CD4-positive, alpha-beta T cell treated with Interleukin-4 for 1 hour (primary cell): ENCODE data around the gene GART.
"Not testable (repeated sequence)": the region's sequence is repeated elsewhere in the genome, so short reads cannot be mapped to it uniquely, and the experiment has no call there.

ENCODE experiments used
- DNase-seq, 2 donors: peaks; one replicate each; pipeline ENCODE4 v3.0.0-alpha.2; 2020 to 2022

GART gene

DNA sequence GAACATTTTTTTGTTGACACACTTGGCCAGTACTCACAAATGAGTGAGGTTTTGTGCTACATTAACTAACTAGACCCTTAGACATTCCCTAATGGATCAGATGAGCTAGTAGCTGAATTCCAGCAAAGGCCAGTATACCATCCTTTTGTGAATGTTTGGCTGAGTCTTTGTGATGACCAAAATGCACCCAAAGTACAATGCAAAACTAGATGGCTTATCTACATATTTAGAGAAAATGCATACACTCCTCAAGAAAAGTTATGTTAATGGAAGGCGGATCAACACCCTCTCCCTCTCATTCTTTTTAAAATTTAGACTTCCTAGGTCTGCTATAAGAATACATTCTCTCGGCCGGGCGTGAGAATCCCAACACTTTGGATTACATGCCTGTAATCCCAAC is 30.3 kb downstream of the GART start:
- DNase-seq, result no peak

DNA sequence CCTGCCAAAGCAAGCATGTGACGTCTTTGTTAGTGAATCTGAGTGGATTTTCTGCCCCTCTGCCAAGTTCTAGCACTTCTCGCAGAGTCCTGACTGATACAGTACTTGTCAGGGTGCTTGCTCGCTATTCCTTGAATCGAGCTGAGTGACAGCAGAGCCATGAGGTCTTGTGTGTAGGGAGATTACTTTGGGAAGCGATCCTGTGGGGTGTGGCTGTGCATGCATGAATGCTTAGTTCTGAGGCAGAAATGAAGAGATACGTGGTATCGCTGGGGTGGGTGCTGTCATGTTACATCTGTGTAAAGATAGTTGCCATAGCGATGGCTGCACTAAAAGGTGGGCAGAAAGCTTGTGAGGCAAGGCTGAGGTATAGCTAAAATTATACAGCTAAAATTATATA is 31.1 kb downstream of the GART start:
- no peak for DNase-seq

DNA sequence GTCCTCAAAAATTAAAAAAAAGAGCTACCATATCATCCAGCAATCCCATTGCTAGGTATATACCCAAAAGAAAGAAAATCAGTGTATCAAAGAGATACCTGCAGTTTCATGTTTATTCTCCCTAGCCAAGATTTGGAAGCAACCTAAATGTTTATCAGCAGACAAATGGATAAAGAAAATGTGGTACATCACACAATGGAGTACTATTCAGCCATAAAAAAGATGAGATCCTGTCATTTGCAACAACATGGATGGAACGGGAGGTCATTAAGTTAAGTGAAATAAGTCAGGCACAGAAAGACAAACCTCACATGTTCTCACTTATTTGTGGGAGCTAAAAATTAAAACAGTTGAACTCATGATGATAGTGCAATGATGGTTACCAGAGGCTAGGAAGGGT is 34.9 kb downstream of the GART start:
- DNase-seq, result not testable (repeated sequence)

DNA sequence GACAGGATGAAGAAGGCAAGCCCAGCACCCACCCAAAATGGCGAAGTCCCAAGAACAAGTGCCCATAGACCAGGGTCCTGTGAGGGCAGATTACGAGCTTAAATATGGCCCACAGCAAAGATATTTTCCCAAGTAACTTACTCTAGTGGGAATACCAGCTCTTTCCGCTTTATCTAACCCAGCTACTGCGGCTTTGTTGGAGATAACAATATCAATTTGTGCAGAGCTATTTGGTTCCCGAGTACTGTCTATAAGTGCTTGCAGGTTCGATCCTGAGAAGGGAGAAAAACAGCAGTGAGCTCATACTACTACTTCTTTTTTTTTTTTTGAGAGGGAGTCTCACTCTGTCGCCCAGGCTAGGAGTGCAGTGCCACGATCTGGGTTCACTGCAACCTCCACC is 36.1 kb downstream of the GART start:
- no peak for DNase-seq

DNA sequence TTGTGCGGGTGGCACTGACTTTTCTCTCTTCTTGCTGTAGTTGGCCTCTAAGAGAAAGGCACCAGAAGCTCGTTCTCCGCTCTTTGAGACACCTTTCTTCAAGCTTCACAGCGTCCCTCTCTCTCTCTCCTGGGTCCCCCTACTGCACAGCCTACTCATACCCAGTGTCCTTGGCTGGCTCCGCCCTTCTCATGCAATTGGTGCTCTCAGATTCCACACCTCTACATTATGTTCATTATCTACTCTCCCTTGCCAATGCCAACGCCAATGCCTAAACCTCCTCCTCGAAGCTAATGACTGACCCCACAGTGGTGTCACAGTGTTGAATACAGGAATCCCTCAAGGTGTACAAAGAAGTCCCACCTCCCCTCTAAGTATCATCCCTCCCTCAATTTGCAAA is 45.6 kb downstream of the GART start:
- DNase-seq, result no peak

DNA sequence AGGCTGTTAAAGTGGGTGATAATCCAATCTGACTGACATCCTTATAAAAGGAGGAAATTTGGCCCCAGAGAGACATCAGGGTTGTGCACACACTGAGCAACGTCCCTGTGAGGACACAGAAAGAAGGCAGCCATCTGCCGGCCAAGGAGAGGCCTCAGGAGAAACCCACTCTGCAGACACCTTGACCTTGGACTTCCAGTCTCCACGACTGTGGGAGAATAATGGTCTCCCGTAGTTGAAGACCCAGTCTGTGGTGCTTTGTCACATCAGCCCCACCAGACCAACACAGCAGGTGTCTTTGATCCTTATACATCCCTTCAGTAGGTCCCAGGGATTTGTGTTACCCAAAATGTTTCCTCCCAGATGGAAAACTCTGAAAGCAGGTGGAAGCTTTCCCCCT is 46.2 kb downstream of the GART start:
- DNase-seq, result no peak

DNA sequence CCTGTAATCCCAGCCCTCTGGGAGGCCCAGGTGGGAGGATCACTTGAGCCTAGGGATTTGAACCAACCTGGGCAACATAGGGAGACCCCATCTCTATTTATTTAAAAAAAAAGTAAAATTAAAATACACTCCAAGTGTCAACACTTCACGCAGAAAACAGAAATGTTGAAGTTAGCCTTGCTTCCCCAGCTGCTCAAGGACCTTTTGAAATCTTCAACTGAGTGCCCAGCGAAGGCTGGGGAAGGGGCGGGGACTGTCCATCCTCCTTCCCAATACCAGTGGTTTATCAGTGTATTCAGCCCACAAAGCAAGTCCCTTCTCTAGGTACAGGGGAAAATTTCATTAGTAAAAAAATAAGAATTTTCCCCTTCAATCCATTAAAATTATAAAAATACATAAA is 48.2 kb downstream of the GART start:
- DNase-seq, result no peak

DNA sequence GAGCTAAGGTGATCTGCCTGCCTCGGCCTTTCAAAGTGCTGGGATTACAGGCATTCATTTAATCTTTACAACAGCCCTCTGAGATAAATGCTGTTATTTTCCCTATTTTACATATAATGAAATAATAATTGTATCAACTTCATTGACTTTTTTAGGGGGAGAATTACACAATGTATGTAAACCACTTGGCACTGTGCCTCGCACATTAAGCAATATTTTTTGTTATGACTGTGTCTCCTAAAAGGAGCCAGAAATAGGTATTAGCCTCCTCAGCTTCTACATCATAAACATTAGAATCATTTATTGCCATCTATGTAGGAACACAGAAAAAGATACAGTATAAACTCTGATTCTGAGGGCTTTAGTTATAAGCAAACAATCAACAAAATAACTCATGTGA is 49.3 kb downstream of the GART start:
- no peak for DNase-seq

DNA sequence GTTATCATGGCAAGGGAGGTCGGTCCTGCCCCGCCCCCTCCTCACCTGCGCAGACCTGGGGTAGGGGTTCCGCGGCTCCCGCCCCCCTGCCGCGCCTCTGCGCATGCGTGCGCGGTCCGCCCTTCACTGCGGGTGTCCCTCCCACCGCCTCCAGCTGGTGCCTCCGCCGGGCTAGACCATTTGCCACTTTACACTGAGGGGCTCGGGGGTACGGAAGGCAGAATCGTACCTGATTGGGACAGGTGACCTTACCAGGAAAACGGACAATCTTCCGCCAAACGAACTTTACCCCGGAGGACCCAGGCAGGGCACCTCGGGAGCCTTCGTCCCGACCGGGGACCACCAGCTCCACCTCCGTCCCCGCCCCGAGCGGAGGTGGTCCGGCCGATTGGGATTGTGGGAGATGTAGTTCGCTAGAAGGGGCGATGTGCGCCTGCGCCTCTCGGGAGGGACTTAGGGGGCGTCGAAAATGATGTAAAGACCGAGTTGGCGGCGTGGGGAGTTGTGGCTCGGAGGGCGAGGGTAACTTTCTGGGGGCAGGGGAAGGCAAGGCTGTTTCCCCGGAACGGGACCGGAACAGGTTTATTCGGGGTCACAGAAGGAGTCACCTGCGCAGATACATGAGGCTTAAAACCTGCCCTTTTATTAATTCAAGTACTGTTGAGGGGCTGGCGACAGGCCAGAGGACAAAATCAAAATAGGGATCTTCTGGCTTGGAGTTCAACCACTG is 50.4 kb downstream of the GART start, which contains the start of gene DNAJC28:
Gene DNAJC28 (minus strand): TSS at position 344 of the 730 bp plus-strand sequence. CDS start 2,323 bp downstream, outside the sequence.
- DNase-seq, result peak; percentile 94 to 96

DNA sequence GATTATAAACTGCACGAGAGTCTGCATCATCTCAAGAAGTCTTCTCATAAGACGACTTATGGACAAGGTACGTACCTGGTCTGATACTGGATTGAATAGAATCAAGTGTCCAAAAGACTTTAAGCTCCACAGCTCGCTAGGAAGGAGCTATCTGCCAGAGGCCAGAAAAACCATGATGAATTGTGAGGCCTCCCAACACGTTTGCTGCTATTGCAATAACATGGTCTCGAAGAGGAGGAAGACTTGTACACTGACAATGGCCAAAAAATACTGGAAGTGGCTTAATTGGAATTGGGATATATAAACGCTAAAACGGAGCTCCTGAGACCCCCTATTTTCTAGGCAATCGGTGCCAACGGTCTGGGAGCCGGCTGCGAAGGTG is 50.9 kb downstream of the GART start:
- no peak for DNase-seq

DNA sequence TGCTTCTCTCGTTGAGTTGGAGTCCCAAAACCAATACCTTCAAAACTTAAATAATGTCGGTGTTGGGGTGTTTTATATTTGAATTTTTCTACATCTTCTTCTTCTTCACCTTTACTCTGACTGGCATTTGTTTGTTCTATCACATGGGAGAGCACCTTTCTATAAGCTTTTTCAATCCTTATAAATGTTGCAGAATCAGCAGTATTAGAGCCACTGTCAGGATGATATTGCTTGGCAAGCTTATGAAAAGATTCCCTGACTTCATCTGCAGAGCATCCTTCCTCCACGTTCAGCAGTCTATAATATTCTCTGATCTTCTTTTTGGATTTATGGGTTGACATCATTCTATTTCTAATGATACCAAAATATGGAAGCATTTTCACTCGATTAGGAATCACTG is 53.0 kb downstream of the GART start:
- DNase-seq, result no peak

DNA sequence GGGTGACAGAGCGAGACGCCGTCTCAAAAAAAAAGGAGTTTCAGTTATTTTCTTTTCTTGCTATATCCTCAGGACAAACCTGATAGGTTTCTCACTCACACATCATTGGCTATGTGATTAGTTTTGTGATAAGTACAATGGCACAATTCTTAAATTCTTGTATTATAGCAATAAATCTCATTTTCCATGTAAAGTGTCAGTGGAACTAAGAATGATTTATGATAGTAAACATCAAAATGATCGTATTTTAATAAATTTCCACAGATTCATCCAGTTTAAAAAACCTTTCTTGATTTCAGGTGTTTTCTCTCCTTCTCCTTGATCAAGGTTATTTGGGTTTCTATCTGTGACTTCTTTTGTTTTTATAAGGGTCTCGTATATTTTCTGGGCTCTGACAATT is 53.9 kb downstream of the GART start:
- no peak for DNase-seq

DNA sequence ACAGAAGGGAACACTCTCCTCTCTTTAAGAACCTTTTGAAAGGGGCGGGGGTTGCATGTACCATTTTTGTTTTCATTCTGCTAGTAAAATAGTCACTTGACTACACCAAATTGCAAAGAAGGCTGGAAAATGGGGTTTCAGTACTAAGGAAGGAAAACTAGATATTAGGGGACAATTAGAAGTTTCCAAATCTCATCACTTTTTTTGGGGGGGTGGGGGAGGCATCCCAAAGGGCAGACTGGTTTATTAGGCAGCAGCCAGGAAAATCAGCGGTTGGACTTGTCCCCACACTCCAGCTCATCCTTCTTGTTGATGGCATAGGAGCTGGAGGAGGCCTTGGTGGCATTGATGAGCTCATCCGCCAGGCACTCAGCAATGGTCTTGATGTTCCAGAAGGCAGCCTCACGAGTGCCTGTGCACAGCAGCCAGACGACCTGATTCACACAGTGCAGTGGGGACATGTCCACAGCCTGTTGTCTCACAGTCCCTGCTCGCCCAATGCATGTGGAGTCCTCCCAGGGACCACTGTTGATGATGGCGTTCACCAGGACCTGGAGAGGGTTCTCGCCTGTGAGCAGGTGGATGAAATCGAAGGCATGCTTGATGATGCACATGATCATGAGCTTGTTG is 60.5 kb downstream of the GART start:
- DNase-seq, result no peak

DNA sequence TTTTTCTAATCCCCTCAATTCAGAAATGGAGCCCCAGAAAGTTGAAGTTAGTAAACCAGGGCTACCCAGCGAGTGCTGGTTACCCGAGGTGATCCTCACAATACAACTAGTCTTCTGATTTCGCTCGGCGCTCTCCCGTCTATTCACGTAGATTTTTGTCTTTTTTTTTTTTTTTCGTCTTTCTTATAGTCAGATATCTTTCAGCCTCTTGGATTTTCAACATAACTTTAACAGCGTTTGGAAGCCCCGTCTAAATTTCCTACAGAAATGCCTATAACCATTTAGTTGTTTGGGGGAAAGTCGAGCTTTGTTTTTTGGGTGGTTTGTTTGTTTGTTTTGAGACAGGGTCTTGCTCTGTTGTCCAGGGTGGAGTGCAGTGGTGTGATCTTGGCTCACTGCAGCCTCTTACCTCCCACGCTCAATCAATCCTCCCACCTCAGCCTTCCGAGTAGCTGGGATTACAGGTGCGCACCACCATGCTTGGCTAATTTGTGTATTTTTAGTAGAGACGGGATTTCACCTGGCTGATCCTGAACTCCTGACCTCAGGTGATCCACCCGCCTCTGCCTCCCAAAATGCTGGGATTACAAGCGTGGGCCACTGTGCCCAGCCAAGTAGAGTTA is 61.3 kb downstream of the GART start:
- DNase-seq, result no peak

DNA sequence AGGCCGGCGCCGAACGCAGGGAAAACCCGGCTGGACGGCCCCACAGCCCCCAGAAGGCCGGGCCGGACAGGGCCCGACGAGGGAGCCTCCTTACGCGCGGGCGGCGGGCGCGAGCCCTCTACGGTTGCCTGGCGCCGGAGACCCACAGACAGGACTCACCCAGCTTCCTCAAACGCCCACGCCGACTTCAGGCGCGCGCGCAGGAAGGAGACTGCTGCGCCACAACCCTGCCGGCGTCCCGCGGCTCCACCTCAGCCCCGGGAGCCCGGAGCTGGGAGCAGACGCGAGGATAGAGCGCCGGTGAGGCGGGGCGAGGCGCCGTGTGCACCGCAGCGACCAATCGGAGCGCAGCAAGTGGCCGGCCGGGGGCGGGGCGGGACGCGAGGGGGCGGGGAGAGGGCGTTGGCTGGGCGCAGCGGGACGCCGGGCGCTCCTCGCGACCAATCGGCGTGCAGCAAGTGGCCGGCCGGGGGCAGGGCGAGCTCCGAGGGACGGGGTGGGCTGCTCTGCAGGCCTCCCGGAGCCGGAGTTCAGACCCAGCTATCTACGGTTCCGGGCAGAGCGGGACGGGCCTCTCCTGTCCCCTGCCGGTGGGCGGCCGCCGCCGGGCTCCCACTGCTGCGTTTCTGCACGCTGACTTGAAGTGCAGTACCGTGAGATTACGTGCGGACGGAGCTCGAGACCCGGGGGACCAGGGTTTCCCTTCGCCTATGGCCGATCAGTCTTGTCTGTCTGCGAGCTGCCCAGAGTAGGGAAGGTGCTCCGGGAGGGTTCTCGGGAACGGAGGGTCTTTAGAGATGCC is 62.0 kb downstream of the GART start, which contains the start of gene TMEM50B:
Gene TMEM50B (minus strand): TSS at position 296 of the 802 bp plus-strand sequence. CDS start 11,089 bp downstream, outside the sequence.
- DNase-seq, result peak; percentile 96 to 97

DNA sequence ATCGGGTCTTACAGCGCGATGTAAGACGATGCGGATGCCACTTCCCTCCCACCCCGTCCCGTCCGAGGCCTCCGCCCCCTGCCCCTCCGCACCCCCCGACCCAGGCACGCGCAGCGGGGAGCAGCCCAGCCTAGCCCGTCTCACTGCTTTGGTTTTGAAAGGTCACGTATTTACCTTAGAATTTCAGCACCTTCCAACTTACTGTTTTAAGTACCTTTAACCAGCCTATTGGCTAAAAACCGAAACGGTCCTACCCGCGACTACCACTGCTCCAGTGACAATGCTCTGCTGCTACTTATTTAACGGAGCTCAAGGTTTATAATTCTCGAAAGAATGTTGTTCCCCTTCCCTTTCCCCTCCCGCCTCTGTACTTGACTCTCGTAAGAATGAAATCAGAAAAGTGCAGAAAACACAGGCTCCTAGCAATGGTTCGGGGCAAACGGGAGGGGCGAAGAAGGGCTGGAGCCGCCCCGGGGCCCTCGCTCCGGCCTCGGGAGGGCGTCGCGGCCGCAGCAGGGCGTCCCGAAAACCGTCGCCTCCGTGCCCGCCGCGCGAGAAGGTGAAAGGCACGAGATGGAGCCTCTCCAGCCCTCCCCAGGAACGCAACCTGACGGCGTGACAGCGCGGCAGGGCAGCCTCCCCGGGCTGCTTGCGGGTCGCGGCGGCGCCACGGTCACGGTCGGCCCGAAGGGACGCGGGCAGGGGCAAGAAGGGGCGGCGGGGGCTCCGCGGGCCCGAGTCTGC is 62.8 kb downstream of the GART start:
- DNase-seq, result peak; percentile 36 to 55

DNA sequence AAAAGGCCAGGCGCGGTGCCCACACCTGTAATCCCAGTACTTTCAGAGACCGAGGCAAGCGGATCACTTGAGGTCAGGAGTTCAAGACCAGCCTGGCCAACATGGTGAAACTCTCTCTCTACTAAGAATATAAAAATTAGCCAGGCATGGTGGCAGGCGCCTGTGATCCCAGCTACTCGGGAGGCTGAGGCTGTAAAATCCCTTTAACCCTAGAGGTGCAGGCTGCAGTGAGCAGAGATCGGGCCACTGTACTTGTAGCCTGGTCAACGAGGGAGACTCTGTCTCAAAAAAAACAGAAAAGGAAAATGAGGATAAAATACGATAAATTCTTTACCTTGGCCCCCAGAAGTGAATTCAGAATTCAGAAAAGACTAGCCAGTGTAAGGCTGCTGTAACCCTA is 63.7 kb downstream of the GART start:
- no peak for DNase-seq

DNA sequence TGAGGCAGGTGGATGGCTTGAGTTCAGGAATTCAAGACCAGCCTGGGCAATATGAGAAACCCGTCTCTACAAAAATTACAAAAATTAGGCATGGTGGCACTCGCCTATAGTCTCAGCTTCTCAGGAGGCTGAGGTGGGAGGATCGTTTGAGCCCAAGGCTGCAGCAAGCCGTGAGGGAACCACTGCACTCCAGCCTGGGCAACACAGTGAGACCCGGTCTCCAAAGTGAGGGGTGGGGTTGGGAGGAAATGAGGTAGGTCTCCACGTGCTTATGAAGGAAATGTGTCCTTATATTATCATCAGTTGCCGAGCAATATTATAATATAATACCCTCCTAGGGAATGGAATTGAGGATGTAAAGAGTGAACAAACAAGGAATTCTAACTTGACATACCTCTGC is 64.9 kb downstream of the GART start:
- no peak for DNase-seq

DNA sequence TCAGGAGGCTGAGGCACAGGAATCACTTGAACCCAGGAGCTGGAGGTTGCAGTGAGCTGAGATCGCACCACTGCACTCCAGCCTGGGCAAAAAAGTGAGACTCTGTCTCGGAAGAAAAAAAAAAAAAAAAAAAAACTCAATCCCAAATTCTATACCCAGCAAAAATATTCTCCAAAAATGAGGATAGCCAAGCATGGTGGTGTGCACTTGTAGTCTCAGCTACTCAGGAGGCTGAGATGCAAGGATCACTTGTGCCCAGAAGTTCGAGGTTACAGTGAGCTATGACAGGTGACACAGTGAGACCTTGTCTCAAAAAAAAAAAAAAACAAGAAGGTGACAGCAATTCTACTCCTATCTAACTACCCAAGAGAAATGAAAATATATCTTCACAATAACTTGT is 68.6 kb downstream of the GART start:
- no peak for DNase-seq

DNA sequence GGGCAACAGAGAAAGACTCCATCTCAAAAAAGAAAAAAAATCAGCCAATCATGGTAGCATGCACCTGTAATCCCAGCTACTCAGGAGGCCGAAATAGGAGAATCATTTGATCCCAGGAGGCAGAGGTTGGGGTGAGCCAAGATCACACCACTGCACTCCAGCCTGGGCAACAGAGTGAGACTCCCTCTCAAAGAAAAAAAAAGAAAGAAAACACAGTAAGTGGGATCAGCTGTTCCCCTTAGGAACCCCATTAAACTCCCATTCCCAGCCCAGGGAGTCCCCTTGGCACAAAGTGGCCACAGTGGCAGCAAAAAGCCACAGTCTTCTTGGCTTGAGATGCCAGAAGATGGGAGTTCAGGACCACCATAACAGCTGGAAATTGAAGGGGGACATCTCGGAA is 71.2 kb downstream of the GART start:
- no peak for DNase-seq

DNA sequence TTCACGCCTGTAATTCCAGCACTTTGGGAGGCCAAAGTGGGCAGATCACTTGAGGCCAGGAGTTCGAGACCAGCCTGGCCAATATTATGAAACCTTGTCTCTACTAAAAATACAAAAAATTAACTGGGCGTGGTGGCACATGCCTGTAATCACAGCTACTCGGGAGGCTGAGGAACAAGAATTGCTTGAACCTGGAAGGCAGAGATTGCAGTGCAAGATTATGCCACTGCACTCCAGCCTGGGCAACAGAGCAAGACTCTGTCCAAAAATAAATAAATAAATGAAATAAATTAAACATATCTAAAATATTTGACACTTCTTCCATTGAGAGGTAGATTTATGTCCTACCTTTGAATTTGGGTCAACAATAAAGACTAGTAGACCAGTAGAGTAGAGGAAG is 72.7 kb downstream of the GART start:
- not testable (repeated sequence) for DNase-seq

DNA sequence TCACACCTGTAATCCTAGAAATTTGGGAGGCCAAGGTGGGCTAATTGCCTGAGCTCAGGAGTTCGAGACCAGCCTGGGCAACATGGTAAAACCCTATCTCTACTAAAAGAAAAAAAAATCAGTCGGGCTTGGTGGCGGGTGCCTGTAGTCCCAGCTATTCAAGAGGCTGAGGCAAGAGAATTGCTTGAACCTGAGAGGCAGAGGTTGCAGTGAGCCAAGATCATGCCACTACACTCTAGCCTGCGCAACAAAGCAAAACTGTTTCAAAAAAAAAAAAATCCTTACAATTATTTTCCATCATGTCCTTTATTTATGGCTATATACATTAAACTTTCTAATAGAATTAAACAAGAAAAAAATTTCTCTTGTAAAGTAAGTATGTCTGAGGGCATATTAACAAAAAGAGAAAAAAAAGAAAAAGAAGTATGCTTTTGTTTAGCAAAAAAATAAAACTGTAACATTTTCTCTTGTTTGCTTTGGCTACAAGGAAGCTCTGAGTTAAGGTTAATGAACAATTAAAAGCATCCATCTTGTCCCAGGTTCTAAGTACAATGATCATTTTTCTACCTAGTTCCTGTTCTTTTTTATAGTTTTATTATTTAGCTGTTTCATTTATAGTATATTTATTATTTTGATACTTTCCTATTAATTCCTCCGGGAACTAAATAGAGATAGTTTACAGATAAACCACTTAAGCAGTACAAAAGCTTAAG is 80.2 kb downstream of the GART start:
- DNase-seq, result no peak
